Sigmoid colon (tissue), 7 donors: ENCODE data around the gene SVBP. TPM values are rescaled to one million over a fixed set of nuclear protein-coding genes. Genes with fewer than 3 reads are reported as not detected.

Experiments used
- DNase-seq: peaks from one replicate; pipeline ENCODE4 v3.0.0-alpha.2; 2019
- H3K27ac ChIP-seq, 4 donors: fragments of 200-600 bp; sonication (generic); one replicate each; pipeline ENCODE4 v1.5.1; 2016 to 2019; ENCODE audit warnings: mild to moderate bottlenecking in 1 of 4
- H3K27me3 ChIP-seq, 3 donors: fragments of 200-600 bp; sonication (generic); one replicate each; pipeline ENCODE4 v1.5.1; 2019; ENCODE audit warnings: mild to moderate bottlenecking in 1 of 3
- H3K36me3 ChIP-seq, 4 donors: fragments of 200-600 bp; sonication (generic); one replicate each; pipeline ENCODE4 v1.5.1; 2016 to 2019
- H3K4me1 ChIP-seq, 4 donors: fragments of 200-600 bp; sonication (generic); one replicate each; pipeline ENCODE4 v1.5.1; 2017 to 2019
- H3K4me3 ChIP-seq, 4 donors: fragments of 200-600 bp; sonication (generic); one replicate each; pipeline ENCODE4 v1.5.1; 2017 to 2019; ENCODE audit warnings: mild to moderate bottlenecking in 2 of 4, moderate library complexity in 1 of 4
- H3K9me3 ChIP-seq, 4 donors: fragments of 200-600 bp in 3 of 4; sonication (generic) in 3 of 4; one replicate each; pipeline versions ENCODE4 v1.5.1 to v1.6.1; 2013 to 2019
- EP300 ChIP-seq, 4 donors: sonication (generic); formaldehyde crosslinking; IDR thresholded peaks; one replicate each; pipeline ENCODE4 v1.6.1; 2017; ENCODE audit warnings: antibody characterized with exemption in 4 of 4
- POLR2A ChIP-seq, 2 donors: fragments of 450-650 bp; IDR thresholded peaks; one replicate each; pipeline ENCODE4 v1.6.1; 2016; ENCODE audit warnings: antibody characterized with exemption in 2 of 2, mild to moderate bottlenecking in 2 of 2, moderate library complexity in 2 of 2
- POLR2AphosphoS5 ChIP-seq, 4 donors: sonication (generic); formaldehyde crosslinking; IDR thresholded peaks; one replicate each; pipeline ENCODE4 v1.6.1; 2017; ENCODE audit warnings: antibody characterized with exemption in 4 of 4
- WGBS, 2 donors: extraction: QIAGEN DNeasy Blood & Tissue Kit; methylation state at CpG; one replicate each; pipeline ENCODE4 v1.1.7; 2013; 5-methylcytosine and 5-hydroxymethylcytosine counted together
- intact Hi-C: fragments of 100-400 bp; cut with DNase I; formaldehyde crosslinking; loops from one replicate; pipeline ENCODE4 v1.15.1; 2023
- polyA plus RNA-seq, 3 donors: library from polyadenylated mRNA; stranded (reverse); fragments of 200-250 nt; gene quantifications; one replicate each; pipeline ENCODE4 v1.2.3, GENCODE V29; 2013
- total RNA-seq, 4 donors: library from RNA; depleted of rRNA; stranded (reverse); fragments of >200 nt; gene quantifications; one replicate each; pipeline ENCODE4 v1.1.0, GENCODE V29; 2016
- TF ChIP-seq, protein P1 (sequence below), 4 experiments: fragments of 450-650 bp in 3 of 4; fragments of 200-600 bp in 1 of 4; IDR thresholded peaks; one replicate each; pipeline ENCODE4 v1.5.1; 2016 to 2019; ENCODE audit warnings: antibody characterized with exemption in 4 of 4, mild to moderate bottlenecking in 3 of 4, moderate library complexity in 2 of 4
- donor health status: healthy with polysubstance abuse.
- donor health status: Bipolar disorder and iron deficiency.
- donor health status: healthy.

SVBP gene
- total and polyA plus RNA-seq, 7 donors: 22.5 to 53.5 (median 36.1) TPM

DNA sequence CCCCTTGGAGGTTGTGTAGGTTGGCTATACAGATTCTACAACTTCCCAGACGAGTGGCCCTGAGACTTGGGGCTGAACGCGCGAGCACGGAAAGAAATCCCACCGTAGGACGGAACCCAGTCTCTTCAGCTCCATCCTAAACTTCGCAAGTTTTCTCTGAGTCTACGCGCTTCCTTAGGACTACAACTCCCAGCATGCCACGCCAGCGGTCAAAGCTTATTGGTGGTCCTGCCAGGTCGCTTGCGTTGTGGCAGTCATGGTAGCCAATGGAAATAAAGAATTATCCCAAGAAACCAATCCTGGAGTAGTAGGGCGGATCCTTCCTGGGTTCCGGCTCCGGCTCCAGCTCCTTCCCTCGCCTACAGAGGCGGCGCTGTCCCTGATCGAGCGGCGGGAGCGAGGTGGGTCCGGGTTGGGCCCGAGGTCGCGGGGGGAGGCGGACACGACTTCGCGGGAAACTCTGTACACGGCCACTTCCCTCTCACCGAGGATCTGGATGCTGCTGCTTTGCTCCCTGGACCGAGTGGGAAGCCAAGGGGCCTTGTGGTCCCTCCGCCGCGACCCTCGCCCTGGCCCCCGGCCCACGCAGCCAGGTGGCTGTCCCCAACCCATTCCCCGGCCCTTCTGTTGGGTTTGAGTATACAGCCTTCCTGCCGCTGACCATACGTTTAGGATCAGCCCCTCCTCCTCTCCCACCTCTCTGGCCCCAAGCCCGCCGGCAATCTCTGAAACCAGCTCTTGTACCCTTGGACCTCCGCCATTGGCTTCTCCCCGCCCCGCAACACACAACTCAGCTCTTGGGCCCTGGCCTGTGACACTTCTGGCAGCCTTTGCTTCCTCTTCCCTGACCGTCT lies 29.3 kb upstream of the SVBP start, which contains the start of gene ZNF691:
Gene ZNF691 (plus strand): TSS at position 357 of the 854 bp plus-strand sequence. CDS start 3,046 bp downstream, outside the sequence.
- peak; percentile 98 for DNase-seq
- H3K27me3 ChIP-seq: no peaks in the 10 kb centered on the region
- H3K4me3 ChIP-seq: peak within 1 kb of the TSS; percentile 65 to 99 (median 90)
- H3K36me3 ChIP-seq: peaks cover 6 to 31% (median 10%) of the 10 kb centered on the region in 4 donors
- WGBS, 2 donors: 1% methylated on average over 50 of the region's 50 CpGs
- peak within 1 kb of the TSS; percentile 85 to 90 (median 87) for H3K27ac ChIP-seq
- intact Hi-C loops: loop anchor here (1.0 to 5.0 kb wide), 3 partner anchors 29 to 80 kb away; partner anchors contain the start of genes C1orf50, ERMAP, P3H1 and SVBP
- TF ChIP-seq POLR2A (IDR thresholded peaks at IDR 0.05) (peak; percentile 27 to 39), POLR2AphosphoS5 (IDR thresholded peaks at IDR 0.05) (peak; percentile 73 to 93 (median 89)), EP300 (IDR thresholded peaks at IDR 0.05) (no peak)
- TF ChIP-seq, protein P1, sequence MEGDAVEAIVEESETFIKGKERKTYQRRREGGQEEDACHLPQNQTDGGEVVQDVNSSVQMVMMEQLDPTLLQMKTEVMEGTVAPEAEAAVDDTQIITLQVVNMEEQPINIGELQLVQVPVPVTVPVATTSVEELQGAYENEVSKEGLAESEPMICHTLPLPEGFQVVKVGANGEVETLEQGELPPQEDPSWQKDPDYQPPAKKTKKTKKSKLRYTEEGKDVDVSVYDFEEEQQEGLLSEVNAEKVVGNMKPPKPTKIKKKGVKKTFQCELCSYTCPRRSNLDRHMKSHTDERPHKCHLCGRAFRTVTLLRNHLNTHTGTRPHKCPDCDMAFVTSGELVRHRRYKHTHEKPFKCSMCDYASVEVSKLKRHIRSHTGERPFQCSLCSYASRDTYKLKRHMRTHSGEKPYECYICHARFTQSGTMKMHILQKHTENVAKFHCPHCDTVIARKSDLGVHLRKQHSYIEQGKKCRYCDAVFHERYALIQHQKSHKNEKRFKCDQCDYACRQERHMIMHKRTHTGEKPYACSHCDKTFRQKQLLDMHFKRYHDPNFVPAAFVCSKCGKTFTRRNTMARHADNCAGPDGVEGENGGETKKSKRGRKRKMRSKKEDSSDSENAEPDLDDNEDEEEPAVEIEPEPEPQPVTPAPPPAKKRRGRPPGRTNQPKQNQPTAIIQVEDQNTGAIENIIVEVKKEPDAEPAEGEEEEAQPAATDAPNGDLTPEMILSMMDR (IDR thresholded peaks at IDR 0.05): peak in 2 of 4 experiments; percentile 15 to 39
- peaks cover 0 to 23% (median 9%) of the 10 kb centered on the region in 4 donors for H3K4me1 ChIP-seq
- no peaks in the 10 kb centered on the region for H3K9me3 ChIP-seq

DNA sequence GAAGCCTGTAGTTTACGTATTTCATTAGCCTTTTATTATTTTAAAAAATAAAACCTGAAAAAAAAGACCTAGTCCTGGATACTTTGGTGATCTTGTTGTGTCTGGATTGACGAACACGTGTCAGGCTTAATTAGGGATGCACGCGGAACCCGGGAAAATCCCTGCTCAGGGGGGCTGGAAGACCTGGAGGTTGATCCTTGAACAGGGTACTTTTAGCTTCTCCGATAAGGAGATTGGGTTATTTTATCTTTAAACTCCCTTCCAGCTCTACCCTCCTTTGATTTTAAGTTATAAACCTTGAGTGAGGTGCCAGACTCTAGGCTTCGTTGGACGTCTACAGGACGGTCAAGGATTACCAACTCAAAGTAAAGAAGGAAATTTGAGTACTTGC lies 28.7 kb upstream of the SVBP start:
- no peak for DNase-seq
- Histone ChIP-seq H3K27ac (peak overlapping the region; percentile 85 to 90 (median 87)), H3K36me3 (peaks cover 0 to 24% (median 3%) of the 10 kb centered on the region in 4 donors), H3K9me3 (no peaks in the 10 kb centered on the region), H3K27me3 (no peaks in the 10 kb centered on the region), H3K4me3 (peak overlapping the region; percentile 65 to 99 (median 90)), H3K4me1 (peaks cover 0 to 23% (median 9%) of the 10 kb centered on the region in 4 donors)
- 9 to 18% methylated on average over 10 of the region's 10 CpGs for whole genome bisulfite sequencing, 2 donors
- TF ChIP-seq, protein P1 (IDR thresholded peaks at IDR 0.05): no peak
- TF ChIP-seq POLR2A (IDR thresholded peaks at IDR 0.05) (no peak), POLR2AphosphoS5 (IDR thresholded peaks at IDR 0.05) (no peak), EP300 (IDR thresholded peaks at IDR 0.05) (no peak)
- intact Hi-C loops: loop anchor here (1.0 to 5.0 kb wide), 3 partner anchors 29 to 79 kb away; partner anchors contain the start of genes C1orf50, ERMAP, P3H1 and SVBP

DNA sequence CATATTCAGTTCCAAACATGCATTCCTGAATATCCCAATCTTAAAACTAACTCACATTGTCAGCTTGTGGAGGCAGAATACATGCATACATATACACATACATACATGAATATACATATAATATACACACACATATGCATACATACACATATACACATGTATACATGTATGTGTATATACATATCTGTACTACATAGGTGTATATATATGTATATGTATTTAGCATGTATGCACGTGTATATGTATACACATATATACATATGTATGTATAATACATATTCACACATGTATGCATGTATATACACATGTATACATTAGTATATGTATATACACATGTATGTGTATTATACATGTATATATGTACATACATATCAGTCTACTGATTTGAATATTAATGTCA lies 28.0 kb upstream of the SVBP start:
- Histone ChIP-seq H3K36me3 (peaks cover 0 to 18% (median 0%) of the 10 kb centered on the region in 4 donors), H3K9me3 (no peaks in the 10 kb centered on the region), H3K27me3 (no peaks in the 10 kb centered on the region), H3K4me3 (no peak overlapping the region), H3K4me1 (peaks cover 0 to 23% (median 9%) of the 10 kb centered on the region in 4 donors), H3K27ac (no peak overlapping the region)
- DNase-seq: no peak
- intact Hi-C loops: loop anchor here (5.0 kb wide), 1 partner anchor 77 kb away; no protein-coding TSS in a partner anchor
- TF ChIP-seq POLR2A (IDR thresholded peaks at IDR 0.05) (no peak), POLR2AphosphoS5 (IDR thresholded peaks at IDR 0.05) (no peak), EP300 (IDR thresholded peaks at IDR 0.05) (no peak)
- TF ChIP-seq, protein P1 (IDR thresholded peaks at IDR 0.05): no peak
- 64 to 81% methylated on average over 1 of the region's 1 CpG for WGBS, 2 donors

DNA sequence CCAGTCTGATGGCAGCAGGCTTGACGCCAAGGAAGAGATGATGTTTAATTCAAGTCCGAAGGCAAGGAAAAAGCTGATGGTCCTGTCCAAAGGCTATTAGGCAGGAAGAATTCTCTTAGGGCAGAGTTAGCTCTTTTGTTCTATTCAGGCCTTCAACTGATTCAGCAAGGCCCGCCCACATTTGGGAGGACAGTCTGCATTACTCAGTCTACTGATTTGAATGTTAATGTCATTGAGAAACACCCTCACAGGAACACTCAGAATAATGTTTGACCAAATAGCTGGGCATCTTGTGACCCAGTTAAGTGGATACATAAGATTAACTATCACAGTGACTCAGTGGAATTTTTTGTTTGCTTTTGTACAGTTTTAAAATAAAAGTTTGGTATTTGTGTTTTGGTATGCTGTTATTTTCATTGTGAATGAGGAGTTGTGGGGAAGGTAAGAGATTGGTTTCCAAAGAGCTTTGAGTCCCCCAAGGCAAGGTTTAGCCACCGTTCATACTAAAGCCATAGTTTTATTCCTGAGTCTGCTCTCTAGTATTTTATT lies 27.5 kb upstream of the SVBP start:
- no peaks in the 10 kb centered on the region for H3K27me3 ChIP-seq
- no peaks in the 10 kb centered on the region for H3K9me3 ChIP-seq
- no peak overlapping the region for H3K27ac ChIP-seq
- no peak for DNase-seq
- H3K4me3 ChIP-seq: no peak overlapping the region
- H3K4me1 ChIP-seq: peaks cover 0 to 23% (median 9%) of the 10 kb centered on the region in 4 donors
- peaks cover 0 to 13% (median 0%) of the 10 kb centered on the region in 4 donors for H3K36me3 ChIP-seq
- WGBS, 2 donors: 93 to 96% methylated on average over 4 of the region's 4 CpGs
- no peak for TF ChIP-seq EP300 (IDR thresholded peaks at IDR 0.05)
- no peak for TF ChIP-seq POLR2AphosphoS5 (IDR thresholded peaks at IDR 0.05)
- TF ChIP-seq, protein P1 (IDR thresholded peaks at IDR 0.05): no peak
- TF ChIP-seq POLR2A (IDR thresholded peaks at IDR 0.05): no peak
- intact Hi-C loops: loop anchor here (5.0 kb wide), 1 partner anchor 78 kb away; no protein-coding TSS in a partner anchor
